ENCODE measurements around the gene GIGYF1. TPM values are rescaled to one million over a fixed set of nuclear protein-coding genes. Genes with fewer than 3 reads are reported as not detected.

The GIGYF1 gene
- total and polyA plus RNA-seq, 2 of the 4 experiments (the other 2 are of a cell fraction): 3.0 to 10.7 TPM

- intact Hi-C loops (cut with micrococcal nuclease): no loop called here
- no peak overlapping the region for H3K56ac ChIP-seq (ENCODE audit: extremely low read depth, insufficient read depth, low read length)
- BruUV-seq (replicated peaks): no TSS peak
- no peak overlapping the region for H3K23ac ChIP-seq (ENCODE audit: low read depth, low read length)
- no peak overlapping the region for H4K5ac ChIP-seq (ENCODE audit: low read depth, low read length)
- H2AK5ac ChIP-seq (ENCODE audit: low read depth, low read length): no peak overlapping the region
- no peak overlapping the region for H2BK15ac ChIP-seq (ENCODE audit: low read depth, low read length)
- no peak overlapping the region for H4K91ac ChIP-seq (ENCODE audit: insufficient read depth, low read depth, low read length)
- H3K4me3 ChIP-seq (ENCODE audit: insufficient read depth, low read depth, low read length): no peak overlapping the region
- H3K18ac ChIP-seq (ENCODE audit: low read depth, low read length): no peak overlapping the region
- dilution Hi-C loops (cut with HindIII; ENCODE audit: low sequenced_read_pairs, unreplicated experiment): no loop called here
- 70% methylated on average over 2 of the region's 6 CpGs; no CpG with 5 or more reads in 1 of the 2 experiments for WGBS, 2 experiments (ENCODE audit: extremely low coverage in 2 of 2, insufficient read length in 1 of 2)
- peaks cover 23% of the 10 kb centered on the region for H4K20me1 ChIP-seq (ENCODE audit: insufficient read depth, low read length)
- H3K9me3 ChIP-seq (ENCODE audit: control insufficient read depth, insufficient read depth, low read length): no peaks in the 10 kb centered on the region
- H3K9me1 ChIP-seq (ENCODE audit: insufficient read depth, low read length): no peaks in the 10 kb centered on the region
- no peak overlapping the region for H2BK5ac ChIP-seq (ENCODE audit: low read depth, low read length, poor library complexity, severe bottlenecking)
- no peak for TF ChIP-seq BHLHE40 (IDR thresholded peaks at IDR 0.05; ENCODE audit: low read depth, low read length)
- no peak for TF ChIP-seq CHD1 (IDR thresholded peaks at IDR 0.05; ENCODE audit: low read depth, low read length)
- no peak for TF ChIP-seq CTCF (conservative IDR thresholded peaks at IDR 0.05; ENCODE audit: low read depth, low read length)
- TF ChIP-seq RFX5 (IDR thresholded peaks at IDR 0.05; ENCODE audit: low read depth, low read length): no peak
- TF ChIP-seq NFE2L2 (IDR thresholded peaks at IDR 0.05; ENCODE audit: low read depth, low read length): no peak
- TF ChIP-seq ELK1 (IDR thresholded peaks at IDR 0.05; ENCODE audit: borderline replicate concordance, low read depth, low read length): no peak
- no peak for TF ChIP-seq RAD21 (IDR thresholded peaks at IDR 0.05; ENCODE audit: low read length)
- TF ChIP-seq MAZ (IDR thresholded peaks at IDR 0.05; ENCODE audit: borderline replicate concordance, low read depth, low read length): no peak
- TF ChIP-seq USF2 (IDR thresholded peaks at IDR 0.05; ENCODE audit: low read depth, low read length): no peak
- no peak for TF ChIP-seq MXI1 (IDR thresholded peaks at IDR 0.05; ENCODE audit: borderline replicate concordance, low read depth, low read length)
- no peak for TF ChIP-seq RCOR1 (IDR thresholded peaks at IDR 0.05; ENCODE audit: insufficient replicate concordance, low read length)
- no peak for TF ChIP-seq SMC3 (IDR thresholded peaks at IDR 0.05; ENCODE audit: low read depth, low read length)
- TF ChIP-seq MAFK (IDR thresholded peaks at IDR 0.05; ENCODE audit: low read depth, low read length): no peak
- TF ChIP-seq CEBPB (IDR thresholded peaks at IDR 0.05; ENCODE audit: low read depth, low read length): no peak
- TF ChIP-seq FOS (IDR thresholded peaks at IDR 0.05; ENCODE audit: low read depth, low read length): no peak
- no peak for TF ChIP-seq POLR2A (IDR thresholded peaks at IDR 0.05; ENCODE audit: low read depth, low read length)
- H3K36me3 ChIP-seq (ENCODE audit: control insufficient read depth, insufficient read depth, low read length): no peaks in the 10 kb centered on the region; the same call in 1 of the 2 replicates
- H2AK9ac ChIP-seq (replicated peaks; ENCODE audit: low read depth, low read length, poor library complexity): no peak overlapping the region
- peaks cover 5% of the 10 kb centered on the region; the same call in 1 of the 2 replicates for H3K27me3 ChIP-seq (ENCODE audit: control insufficient read depth, insufficient read depth, low read length)
- H3K79me1 ChIP-seq (ENCODE audit: low read depth in 1 of 2, low read length in 2 of 2): peaks cover 17 to 24% of the 10 kb centered on the region in 2 experiments
- H2AFZ ChIP-seq (replicated peaks; ENCODE audit: low read length, poor library complexity): no peak overlapping the region
- H3K4me2 ChIP-seq (ENCODE audit: low read depth, low read length): no peak overlapping the region
- in situ Hi-C loops (cut with MboI; ENCODE audit: low sequenced_read_pairs): loop anchor here (10.0 kb wide), 1 partner anchor 231 kb away; the partner anchor contains the start of gene SPACDR
- DNase-seq: no peak
- no peak overlapping the region for H3K4ac ChIP-seq (ENCODE audit: low read depth, low read length)
- no peak overlapping the region for H3K9ac ChIP-seq (ENCODE audit: low read depth, low read length)
- no peak for ATAC-seq (ENCODE audit: low read depth)
- H3K4me1 ChIP-seq (ENCODE audit: control insufficient read depth, insufficient read depth, low read length): peaks cover 14% of the 10 kb centered on the region
- no peak overlapping the region for H3K14ac ChIP-seq (replicated peaks; ENCODE audit: low read depth, low read length)
- no peak overlapping the region for H3K27ac ChIP-seq (ENCODE audit: insufficient read depth, low read length)
- ChIA-PET POLR2A (ENCODE audit: unreplicated experiment) (no interaction called here), CTCF (interaction anchor here (0.7 to 1.5 kb wide), 3 partner anchors 10 to 156 kb away, joined by 3 to 4 read pairs (median 4); partner anchors contain the start of genes POP7 and SLC12A9)
- H2BK20ac ChIP-seq (ENCODE audit: low read depth, low read length): no peak overlapping the region
- no peak overlapping the region for H2BK120ac ChIP-seq (ENCODE audit: low read depth, low read length)
- no peak overlapping the region for H4K8ac ChIP-seq (ENCODE audit: low read depth in 2 of 2, low read length in 2 of 2)
Observed at GRCh38 chr7:100696123-100696521, 2.1 kb upstream of the GIGYF1 start.

All from IMR-90 (cell line).